HCT116 (cell line): ENCODE measurements around the gene NXN.
"Not testable (repeated sequence)": the region's sequence is repeated elsewhere in the genome, so short reads cannot be mapped to it uniquely, and the experiment has no call there.

Experiments used
- ATF3 ChIP-seq: IDR thresholded peaks from 2 replicates; pipeline ENCODE4 v1.6.1; 2012
- CBX3 ChIP-seq: IDR thresholded peaks from 2 replicates; pipeline ENCODE4 v1.6.1; 2012; ENCODE audit warnings: low read depth
- CTCF ChIP-seq, 3 experiments: fragments of 200-600 bp in 1 of 3; sonication (generic) in 1 of 3; IDR thresholded peaks in 2 of 3; conservative IDR thresholded peaks in 1 of 3; 2 replicates each; pipeline ENCODE4 v1.5.1; 2012 to 2017; ENCODE audit warnings: low read depth in 2 of 3, low read length in 2 of 3, antibody characterized with exemption in 1 of 3, borderline replicate concordance in 1 of 3, control low read depth in 1 of 3, mild to moderate bottlenecking in 1 of 3, mixed read lengths in 1 of 3, mixed run types in 1 of 3, moderate library complexity in 1 of 3; ENCODE audit not compliant: insufficient read depth in 1 of 3
- EZH2 ChIP-seq: fragments of 200-600 bp; sonication (generic); IDR thresholded peaks from 2 replicates; pipeline ENCODE4 v1.6.1; 2017; ENCODE audit warnings: antibody characterized with exemption, mixed run types
- EZH2phosphoT487 ChIP-seq: fragments of 200-600 bp; IDR thresholded peaks from 2 replicates; pipeline ENCODE4 v1.6.1; 2018; ENCODE audit warnings: antibody characterized with exemption, borderline replicate concordance
- MAX ChIP-seq: IDR thresholded peaks from 2 replicates; pipeline ENCODE4 v1.6.1; 2012
- POLR2A ChIP-seq: IDR thresholded peaks from 2 replicates; pipeline ENCODE4 v1.7.0; 2011; ENCODE audit warnings: borderline replicate concordance; ENCODE audit not compliant: insufficient read depth, insufficient read length; ENCODE audit errors: extremely low read depth
- REST ChIP-seq: IDR thresholded peaks from 2 replicates; pipeline ENCODE4 v1.6.1; 2012; ENCODE audit warnings: low read depth
- SIN3A ChIP-seq: IDR thresholded peaks from 2 replicates; pipeline ENCODE4 v1.6.1; 2012; ENCODE audit warnings: low read depth
- SP1 ChIP-seq: IDR thresholded peaks from 2 replicates; pipeline ENCODE4 v1.6.1; 2012; ENCODE audit warnings: low read depth

GRCh38 chr17:867238-867637 lies 112.3 kb downstream of the NXN start:
- not testable (repeated sequence) for TF ChIP-seq CTCF (IDR thresholded peaks at IDR 0.05 in 2 of 3, conservative IDR thresholded peaks at IDR 0.05 in 1 of 3; ENCODE audit: borderline replicate concordance in 1 of 3, insufficient read depth in 1 of 3, low read depth in 2 of 3, low read length in 2 of 3); SP1; POLR2A; MAX; EZH2; REST; EZH2phosphoT487; SIN3A; ATF3; CBX3
